Right renal cortex interstitium (tissue), 3 donors: ENCODE data around the gene HS3ST6. TPM values are rescaled to one million over a fixed set of nuclear protein-coding genes. Genes with fewer than 3 reads are reported as not detected.
"Not testable (repeated sequence)": the region's sequence is repeated elsewhere in the genome, so short reads cannot be mapped to it uniquely, and the experiment has no call there.

Experiments
- DNase-seq, 3 donors: peaks; one replicate each; pipeline ENCODE4 v3.0.0-alpha.2; 2013; ENCODE audit warnings: low read depth in 3 of 3, low spot score in 2 of 3
- polyA plus RNA-seq, 3 donors: library from polyadenylated mRNA; unstranded; fragments of 120-200 nt; gene quantifications; one replicate each; pipeline ENCODE4 v1.2.1, GENCODE V29; 2013; ENCODE audit not compliant: insufficient read length in 3 of 3

HS3ST6 gene
- polyA plus RNA-seq, 3 donors = 0.12 to 0.24 (median 0.17) TPM

DNA sequence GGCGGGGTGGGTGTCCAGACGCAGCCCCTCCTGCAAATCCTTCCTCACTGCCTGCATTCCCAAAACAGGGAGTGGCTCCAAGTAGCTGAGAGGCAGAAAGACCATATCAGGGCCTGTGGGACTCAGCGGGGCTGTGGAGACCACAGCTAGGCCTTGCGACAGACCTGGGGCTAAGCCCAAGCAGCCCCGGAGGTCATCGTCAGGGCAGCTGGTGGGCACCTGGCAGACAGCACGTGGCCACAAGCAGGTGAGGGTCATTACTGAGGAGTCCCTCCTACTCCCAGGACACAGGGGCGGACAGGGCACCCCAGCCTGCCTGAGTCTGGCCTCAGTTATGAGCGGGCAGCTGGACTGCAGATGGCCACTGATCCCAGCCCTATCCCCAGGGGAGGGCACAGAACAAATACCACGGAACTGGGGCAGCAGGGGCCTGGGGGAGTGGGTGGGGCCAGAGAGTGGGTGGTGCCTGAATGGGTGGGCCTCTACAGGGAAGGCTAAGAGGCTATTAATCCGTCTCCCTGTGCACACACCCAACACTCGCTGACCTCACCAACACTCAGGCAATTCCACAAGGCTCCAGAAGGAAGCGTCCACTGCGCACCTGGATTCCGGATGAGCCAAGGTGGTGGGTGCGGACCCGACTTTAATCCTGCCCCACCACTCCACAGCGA lies 8.5 kb downstream of the HS3ST6 start:
- no peak for DNase-seq

DNA sequence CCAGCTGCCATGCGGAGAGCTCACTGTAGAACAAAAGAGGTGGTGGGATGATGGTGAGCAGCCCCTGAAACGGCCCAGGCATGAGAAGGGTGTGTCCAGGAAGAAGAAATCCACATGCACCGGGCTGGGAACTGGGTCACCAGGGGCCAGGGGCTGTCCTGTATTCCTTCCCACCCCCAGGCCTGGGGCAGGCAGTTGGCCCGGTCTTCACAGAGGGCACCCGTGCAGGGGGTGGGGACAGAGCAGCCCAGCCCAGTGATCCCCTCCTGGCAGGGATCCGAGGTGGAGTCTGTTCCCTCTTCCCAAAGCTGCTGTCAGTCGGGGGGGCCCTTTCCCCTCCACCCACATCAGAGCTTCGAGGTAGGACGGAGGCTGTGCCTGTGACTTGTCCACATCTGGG lies 9.2 kb downstream of the HS3ST6 start:
- DNase-seq = no peak

DNA sequence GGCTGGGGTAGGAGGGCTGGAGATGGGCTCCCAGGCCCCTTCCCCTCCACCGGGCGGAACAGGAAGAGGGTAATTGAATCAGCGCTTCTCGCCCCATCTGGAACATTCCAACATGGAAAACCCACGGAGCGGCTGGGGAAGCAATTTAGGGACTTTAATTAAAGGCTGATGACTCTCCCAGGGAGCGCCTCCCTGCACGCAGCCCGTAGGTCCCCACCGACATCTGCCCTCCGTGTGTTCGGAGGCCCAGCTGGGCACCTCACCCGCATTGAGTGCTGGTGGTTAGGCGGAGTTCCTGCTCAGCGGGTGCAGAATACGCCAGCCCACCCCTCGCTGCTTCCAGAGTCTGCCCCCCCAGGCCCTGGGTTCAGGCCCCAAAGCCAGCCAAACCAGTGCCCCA lies 10.0 kb downstream of the HS3ST6 start:
- no peak for DNase-seq

DNA sequence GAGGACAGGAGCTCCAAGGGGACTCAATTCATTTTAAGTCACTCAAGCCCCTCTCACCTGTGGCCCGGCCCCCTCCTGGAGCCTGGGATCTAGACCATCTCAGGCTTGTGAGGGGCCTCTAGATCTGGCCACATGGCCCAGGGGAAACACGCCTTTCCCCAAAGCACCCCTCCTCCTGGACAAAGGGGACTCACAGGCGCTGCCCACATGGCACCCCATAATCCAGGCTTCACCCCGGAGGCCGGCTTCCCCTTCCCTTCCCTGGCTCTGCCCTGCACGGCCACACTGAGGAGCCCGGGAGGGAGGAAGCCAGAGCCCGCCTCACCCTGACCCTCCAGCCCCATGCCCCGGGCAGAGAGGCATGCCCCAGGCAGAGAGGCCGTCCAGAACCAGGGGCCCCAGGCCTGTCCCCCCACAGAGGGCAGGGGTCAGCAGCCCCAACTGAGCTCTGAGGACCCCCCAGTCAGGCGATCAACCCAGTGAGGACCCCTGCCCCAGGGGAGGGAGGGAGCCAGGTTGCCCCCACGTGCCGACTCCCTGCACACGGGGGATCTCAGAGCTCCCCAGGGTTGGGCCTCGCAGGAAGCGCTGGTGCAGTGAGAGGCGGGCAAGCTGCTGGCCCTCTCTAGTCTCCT lies 10.9 kb downstream of the HS3ST6 start:
- DNase-seq = no peak

DNA sequence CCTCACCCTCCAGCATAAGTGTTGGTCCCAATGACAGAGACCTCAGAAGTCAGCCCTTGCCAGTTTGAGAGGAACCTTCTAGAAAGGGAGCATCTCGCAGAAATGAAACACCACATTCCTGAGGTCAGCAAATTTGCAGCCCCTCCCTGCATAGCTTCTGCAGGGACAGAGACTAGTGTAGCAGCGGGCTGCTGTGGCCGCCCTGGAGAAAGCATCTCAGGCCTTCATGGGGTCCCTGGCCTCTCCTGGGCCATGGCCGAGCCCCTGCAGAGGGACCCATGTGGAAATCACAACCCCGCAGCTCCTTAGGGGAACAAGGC lies 11.4 kb downstream of the HS3ST6 start:
- no peak for DNase-seq

DNA sequence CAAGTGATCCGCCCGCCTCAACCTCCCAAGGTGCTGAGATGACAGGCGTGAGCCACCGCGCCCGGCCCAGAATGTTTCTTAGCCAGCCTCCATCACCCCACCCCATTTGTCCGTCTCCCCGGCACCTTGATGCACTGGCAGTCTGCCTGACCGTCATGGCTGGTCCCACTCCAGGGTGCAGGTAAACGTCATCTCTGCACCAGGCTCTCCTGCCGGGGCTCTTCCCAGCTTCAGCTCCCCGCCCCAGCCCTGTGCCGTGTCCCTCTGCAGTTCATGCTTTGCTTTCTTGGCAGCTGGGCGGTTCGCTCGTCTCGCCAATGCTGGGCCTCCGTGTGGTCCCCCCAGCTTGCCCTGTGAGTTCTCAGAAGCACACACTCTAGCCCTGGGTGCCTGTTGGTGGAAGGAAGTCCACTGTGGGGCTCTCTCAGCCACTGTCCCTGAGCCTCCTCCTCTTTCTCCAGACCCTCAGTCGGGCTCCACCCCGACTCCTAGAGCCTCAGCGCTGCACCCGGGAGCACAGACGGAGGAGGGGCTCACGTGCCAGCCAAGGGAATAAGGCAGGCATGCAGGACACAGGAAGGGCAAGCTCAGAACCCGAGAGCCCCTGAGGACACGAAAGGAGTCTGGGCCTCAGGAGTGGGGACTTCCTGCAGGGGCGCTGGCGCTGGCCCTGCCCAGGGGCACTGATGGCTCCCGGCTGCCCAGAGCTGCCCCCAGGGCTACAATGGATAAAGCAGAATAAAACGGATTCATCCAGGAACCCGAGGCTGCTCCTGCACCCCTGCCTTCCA lies 12.0 kb downstream of the HS3ST6 start:
- no peak for DNase-seq

DNA sequence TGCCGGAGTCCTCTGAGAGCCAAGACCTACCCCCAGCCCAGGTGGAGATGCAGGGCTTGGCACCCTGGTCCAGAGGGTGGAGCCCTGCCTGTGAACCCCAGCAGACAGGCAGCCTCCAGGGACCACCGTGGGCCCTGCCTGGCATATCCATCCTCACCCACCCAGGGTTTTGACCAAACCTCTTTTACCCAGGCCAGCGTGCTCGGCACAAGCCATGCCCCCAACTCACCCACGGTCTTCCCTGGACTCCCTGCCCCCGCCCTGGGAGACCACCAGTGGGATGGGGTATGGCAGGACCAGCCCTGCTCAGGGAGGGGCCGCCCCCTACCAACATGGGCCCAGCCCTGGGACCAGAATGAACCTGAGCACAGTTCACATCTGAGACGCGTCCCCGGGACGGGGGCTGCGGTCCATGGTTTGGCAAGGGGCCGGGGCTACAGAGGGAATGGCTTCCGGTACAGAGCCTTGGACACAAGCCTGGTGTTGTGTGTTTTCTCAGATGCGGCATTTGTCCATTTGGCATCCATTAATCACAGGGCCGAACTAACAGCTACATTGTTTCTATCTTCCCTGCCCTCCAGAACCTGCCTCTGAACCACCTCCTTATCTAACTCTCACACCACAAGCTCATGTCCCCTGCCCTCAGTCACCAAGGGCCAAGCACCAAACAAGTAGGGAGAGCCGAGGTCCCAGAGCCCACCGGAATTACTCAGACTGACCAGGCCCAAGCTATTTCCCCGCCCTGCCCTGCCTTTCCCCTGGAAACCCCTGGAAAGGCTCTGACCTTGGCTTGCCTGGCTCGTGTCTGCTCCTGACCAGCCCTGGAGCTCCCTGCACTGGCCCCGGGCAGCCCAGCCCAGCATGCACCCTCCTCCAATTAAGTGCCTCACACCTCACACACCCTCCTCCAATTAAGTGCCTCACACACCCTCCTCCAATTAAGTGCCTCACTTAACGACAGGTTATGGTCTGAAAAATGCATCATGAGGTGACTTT lies 14.1 kb downstream of the HS3ST6 start:
- DNase-seq = no peak

DNA sequence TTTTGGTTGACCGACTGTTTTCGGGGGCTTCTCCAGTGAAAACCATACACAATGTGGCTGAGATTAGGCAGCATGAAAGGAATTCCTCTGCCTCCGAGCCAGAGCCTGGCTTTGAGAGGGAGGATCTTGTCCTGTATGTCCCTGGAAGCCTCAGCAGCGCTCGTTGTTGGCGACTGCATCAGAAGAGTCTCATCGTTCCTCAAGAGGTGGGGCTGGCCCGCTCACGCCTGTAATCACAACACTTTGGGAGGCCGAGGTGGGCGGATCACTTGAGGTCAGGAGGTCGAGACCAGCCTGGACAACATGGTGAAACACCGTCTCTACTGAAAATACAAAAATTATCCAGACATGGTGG lies 15.0 kb downstream of the HS3ST6 start:
- no peak for DNase-seq

DNA sequence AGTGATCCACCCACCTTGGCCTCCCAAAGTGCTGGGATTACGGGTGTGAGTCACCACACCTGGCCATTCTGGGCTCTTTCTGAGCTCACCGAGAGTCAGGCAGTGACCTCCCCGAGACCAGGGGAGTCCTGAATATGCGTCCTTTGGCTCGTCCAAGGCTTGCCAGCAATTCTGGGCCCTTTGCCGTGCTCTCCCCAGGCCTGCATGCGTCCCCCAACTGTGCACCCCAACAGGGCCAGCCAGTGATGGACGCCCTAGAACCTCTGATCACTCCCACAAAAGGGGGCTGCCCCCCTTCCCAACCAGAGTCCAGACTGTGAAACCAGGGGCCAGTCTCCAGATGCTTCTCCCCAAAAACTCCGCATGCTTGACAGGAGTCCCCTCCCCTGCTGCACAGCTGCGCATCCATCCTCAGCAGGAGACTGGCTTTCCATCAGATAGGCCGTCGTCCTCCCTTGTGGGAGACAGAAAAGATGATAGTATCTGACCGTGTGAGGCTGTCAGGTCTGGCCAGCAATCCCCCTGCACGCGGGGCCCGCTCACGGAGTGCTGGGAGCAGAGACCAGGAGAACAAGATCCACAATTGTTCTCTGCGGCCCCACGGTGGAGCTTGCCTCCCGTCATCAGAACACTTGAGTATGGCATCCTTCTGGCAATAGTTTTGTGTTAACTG lies 15.5 kb downstream of the HS3ST6 start:
- DNase-seq = no peak

DNA sequence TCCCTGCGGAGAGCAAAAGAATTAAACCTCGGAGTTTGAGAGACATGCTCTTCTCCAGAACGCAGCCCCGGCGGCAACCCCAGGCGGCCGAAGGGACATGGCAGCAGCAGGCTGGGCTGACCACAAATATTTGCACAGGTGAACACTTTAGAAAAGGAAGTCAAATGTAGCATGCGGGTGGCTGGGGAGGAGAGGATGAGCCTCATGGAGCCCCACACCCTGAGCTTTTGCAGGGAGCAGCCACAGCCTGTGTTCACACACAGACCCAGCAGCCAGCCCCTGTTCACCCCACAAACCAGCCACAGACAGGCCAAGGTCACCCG lies 17.8 kb downstream of the HS3ST6 start:
- no peak for DNase-seq

DNA sequence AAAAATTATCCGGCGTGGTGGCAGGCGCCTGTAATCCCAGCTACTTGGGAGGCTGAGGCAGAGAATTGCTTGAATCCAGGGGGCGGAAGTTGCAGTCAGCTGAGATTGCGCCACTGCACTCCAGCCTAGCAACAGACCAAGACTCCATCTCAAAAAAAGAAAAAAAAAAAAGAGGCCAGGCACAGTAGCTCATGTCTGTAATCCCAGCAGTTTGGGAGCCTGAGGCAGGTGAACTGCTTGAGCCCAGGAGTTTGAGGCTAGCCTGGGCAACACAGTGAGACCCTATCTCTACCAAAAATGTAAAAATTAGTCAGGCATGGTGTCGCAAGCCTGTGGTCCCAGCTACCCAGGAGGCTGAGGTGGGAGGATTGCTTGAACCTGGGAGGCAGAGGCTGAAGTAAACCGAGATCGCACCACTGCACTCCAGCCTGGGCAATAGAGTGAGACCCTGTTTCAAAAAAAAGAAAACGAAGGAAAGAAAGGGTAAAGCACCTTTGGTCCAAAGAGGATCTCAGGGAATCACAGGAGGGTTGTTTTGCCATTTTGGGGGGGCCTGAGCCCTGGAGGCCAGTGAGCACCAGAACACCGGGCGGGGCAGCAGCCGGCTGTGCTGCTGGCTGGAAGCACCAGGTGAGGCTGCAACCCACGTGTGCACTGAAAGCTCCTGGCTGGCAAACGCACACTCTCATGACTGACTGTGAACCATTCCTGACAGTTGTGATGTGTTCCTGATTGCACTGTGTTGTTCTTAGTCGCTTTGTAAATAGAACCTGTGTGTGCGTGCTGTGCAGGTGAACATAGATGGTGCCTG lies 18.4 kb downstream of the HS3ST6 start:
- no peak for DNase-seq

DNA sequence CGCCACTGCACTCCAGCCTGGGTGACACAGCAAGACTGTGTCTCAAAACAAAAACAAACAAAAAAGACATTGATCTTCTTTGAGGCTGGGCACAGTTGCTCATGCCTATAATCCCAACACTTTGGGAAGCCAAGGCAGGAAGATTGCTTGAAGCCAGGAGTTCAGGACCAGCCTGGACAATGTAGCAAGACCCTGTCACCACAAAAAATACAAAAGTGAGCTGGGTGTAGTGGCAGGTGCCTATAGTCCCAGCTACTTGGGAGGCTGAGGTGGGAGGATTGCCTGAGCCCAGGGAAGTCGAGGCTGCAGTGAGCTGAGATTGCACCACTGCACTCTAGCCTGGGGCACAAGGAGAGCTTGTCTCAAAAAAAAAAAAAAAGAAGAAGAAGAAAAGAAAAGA lies 20.5 kb downstream of the HS3ST6 start:
- DNase-seq = not testable (repeated sequence)

DNA sequence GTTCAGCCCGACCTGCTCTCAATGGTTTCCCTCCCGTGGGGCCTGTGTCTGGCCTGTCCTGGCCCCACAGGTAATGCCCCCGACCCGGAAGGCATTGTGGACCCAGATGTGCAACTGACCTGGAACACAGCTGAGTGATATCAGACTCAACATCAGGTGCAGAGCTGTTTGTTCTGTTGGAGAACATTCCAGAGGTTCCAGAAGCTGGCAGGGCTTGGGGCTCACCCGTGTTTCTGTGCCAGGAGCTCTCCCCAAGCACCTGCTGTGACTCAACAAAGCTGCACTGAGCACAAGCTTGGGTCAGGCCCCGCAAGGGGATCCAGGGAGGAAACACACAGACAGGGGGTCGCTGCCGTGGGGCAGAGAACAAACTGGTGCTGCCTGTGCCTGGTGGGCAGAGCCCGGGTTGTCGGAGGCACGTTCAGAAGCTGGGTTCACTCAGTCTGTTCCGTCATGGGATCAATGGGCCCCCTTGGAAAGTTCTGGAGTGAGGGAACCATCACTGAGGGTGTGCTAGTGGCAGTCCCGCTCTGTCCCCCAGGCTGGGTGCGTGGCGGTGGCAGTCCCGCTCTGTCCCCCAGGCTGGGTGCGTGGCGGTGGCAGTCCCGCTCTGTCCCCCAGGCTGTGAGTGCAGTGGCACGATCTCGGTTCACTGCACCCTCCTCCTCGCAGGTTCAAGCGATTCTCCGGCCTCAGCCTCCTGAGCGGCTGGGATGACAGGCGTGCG lies 22.1 kb downstream of the HS3ST6 start:
- DNase-seq = no peak

DNA sequence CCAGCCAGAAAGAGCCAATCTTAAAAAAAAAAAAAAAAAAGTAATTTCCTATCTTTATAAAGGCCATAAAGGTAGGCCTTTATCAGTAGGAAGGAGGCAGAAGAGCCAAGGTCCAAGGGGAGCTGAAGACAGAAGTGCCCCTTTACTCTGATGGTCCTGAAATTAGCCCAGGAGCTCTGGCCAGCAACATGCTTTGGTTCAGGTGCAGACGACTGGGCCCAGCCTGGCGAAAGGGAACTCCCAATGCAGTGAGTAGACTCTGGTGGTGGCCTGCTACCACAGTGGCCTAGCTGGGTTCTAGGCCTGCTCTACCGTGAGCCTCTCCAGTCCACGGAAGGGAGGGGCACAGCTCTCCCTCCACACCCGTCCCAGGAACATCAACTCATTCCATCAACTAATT lies 23.1 kb downstream of the HS3ST6 start:
- no peak for DNase-seq

DNA sequence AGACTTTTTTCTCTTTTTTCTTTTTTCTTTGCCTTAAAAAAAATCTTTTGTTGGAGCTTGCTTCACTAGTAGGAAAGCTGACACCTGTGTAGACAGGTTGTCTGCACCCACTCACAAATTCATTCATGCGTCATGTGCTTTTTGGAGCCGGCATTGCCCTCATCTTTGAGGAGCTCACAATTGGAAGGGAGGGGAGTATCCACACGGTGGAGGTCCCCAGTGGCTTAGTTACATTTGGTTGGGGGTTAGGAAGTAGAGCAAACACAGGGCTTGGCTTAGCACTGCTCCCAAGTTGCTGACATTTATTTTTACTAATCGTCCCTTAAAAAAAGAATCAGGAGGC lies 27.5 kb downstream of the HS3ST6 start:
- no peak for DNase-seq

DNA sequence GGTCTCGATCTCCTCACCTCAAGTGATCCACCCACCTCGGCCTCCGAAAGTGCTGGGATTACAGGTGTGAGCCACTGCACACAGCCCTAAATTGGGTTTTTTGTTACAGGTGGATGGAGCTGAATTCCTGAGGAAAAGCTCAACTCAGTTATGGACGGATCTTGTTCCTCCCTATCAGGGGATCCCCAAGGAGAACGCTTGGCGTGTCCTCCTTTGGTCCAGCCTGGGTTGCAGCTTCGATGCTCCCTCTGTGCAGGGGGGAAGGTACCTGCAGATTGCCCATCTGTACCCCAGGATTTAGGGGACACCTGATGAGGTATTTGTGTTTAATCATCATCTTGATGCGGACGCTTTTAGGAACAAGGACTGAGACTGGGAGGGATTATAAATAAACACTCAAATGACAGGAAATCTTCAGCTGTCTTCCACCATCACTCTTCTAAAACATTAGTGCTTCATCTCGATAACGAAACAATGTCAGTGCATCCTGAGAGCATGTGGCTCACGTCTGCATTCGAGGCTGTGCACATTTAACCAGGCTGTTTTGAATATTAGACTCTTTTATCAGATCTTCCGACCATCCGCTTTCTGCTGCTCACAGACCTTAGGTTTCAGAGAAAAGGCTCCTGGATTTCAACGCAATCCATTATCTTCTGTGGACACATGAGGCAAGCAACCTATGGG lies 28.0 kb downstream of the HS3ST6 start:
- DNase-seq = no peak

DNA sequence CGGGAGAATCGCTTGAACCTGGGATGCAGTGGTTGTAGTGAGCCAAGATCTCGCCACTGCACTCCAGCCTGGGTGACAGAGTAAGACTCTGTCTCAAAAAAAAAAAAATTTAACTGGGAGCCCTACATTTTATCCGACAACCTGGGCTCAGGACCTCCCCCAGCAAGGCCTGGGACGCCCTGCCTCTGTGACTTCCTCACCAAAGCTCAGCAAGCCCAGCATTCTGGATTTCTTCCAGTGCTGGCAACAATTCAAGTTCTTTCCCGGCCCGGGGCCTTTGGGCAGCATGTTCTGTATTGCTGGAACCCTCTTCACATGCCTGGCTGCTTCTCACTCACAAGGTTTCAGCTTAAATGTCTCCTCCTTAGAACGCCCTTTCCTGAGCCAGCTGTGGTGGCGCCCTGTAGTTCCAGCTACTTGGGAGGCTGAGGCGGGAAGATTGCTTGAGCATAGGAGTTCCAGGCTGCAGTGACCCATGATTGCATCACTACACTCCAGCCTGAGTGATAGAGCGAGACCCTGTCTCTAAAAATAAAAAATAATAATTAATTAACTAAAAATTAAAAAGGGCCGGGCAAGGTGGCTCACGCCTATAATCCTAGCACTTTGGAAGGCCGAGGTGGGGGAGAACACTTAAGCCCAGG lies 30.4 kb downstream of the HS3ST6 start:
- no peak for DNase-seq

DNA sequence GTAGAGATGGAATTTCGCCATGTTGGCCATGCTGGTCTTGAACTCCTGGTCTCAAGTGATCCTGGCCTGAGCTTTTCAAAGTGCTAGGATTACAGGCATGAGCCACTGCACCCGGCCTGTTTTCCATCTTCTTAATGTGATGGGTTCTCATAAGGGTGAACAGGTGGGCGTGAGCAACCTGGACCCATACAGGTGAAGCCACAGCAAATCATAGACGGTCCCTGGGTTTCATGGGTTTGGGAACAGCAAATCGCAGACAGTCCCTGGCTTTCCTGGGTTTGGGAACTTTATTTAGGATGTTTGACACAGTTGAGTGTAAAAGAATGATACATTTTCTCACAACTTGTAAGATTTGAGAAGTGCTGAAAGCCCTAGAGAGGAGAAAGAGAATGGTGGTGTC lies 33.3 kb downstream of the HS3ST6 start:
- no peak for DNase-seq
